Adrenal gland (tissue), 12 donors: ENCODE data around the gene ST7. TPM values are rescaled to one million over a fixed set of nuclear protein-coding genes. Genes with fewer than 3 reads are reported as not detected.

Source experiments
- DNase-seq, 7 donors: peaks; one replicate each; pipeline ENCODE4 v3.0.0-alpha.2; 2019 to 2020
- H3K27ac ChIP-seq, 5 donors: fragments of 200-600 bp; sonication (generic) in 4 of 5; 1 replicate in 3 of 5; 2 replicates in 2 of 5; pipeline versions ENCODE4 v1.5.1 to v1.8.0; 2016 to 2020; ENCODE audit warnings: mild to moderate bottlenecking in 1 of 5
- H3K27me3 ChIP-seq: fragments of 200-600 bp; 2 replicates; pipeline ENCODE4 v1.8.0; 2021
- H3K36me3 ChIP-seq, 2 donors: fragments of 200-600 bp; replicated peaks in 1 of 2; 1 replicate in 1 of 2; 2 replicates in 1 of 2; pipeline versions ENCODE4 v1.5.1 to v1.8.0; 2018 to 2022
- H3K4me1 ChIP-seq, 2 donors: fragments of 200-600 bp; replicated peaks in 1 of 2; 1 replicate in 1 of 2; 2 replicates in 1 of 2; pipeline versions ENCODE4 v1.5.1 to v1.8.0; 2018 to 2021
- H3K4me3 ChIP-seq, 4 donors: fragments of 200-600 bp; sonication (generic) in 3 of 4; one replicate each; pipeline ENCODE4 v1.5.1; 2016 to 2018
- H3K9me3 ChIP-seq, 3 donors: fragments of 200-600 bp; sonication (generic) in 1 of 3; replicated peaks in 1 of 3; 1 replicate in 2 of 3; 2 replicates in 1 of 3; pipeline versions ENCODE4 v1.5.1 to v1.8.0; 2016 to 2021
- CTCF ChIP-seq, 6 experiments: fragments of 450-650 bp in 4 of 6; fragments of 200-600 bp in 2 of 6; sonication (generic) in 1 of 6; IDR thresholded peaks; 1 replicate in 5 of 6; 2 replicates in 1 of 6; pipeline versions ENCODE4 v1.5.1 to v1.8.0; 2016 to 2021; ENCODE audit warnings: antibody characterized with exemption in 6 of 6, mild to moderate bottlenecking in 2 of 6, moderate library complexity in 1 of 6
- POLR2A ChIP-seq, 2 donors: fragments of 450-650 bp; IDR thresholded peaks; one replicate each; pipeline ENCODE4 v1.6.1; 2017; ENCODE audit warnings: antibody characterized with exemption in 2 of 2, mild to moderate bottlenecking in 2 of 2, moderate library complexity in 1 of 2
- WGBS, 4 donors: extraction: QIAGEN DNeasy Blood & Tissue Kit in 2 of 4; methylation state at CpG; one replicate each; pipeline versions ENCODE4 v1.1.5 to v1.1.7; 2013 to 2017; 5-methylcytosine and 5-hydroxymethylcytosine counted together
- intact Hi-C, 2 donors: fragments of 100-400 bp; cut with DNase I; formaldehyde crosslinking; loops; one replicate each; pipeline versions ENCODE4 v1.14.1 to v1.15.0; 2022 to 2023
- polyA plus RNA-seq, 3 donors: library from polyadenylated mRNA; stranded (reverse); fragments of 200-250 nt in 2 of 3; fragments of 350-450 nt in 1 of 3; fragmentation: Illumina TruSeq in 1 of 3; extraction: RNeasy Lipid Tissue Mini Kit (QIAGEN cat#74804) in 1 of 3; gene quantifications; one replicate each; pipeline ENCODE4 v1.2.3, GENCODE V29; 2013 to 2014
- total RNA-seq, 9 donors: library from RNA; depleted of rRNA in 4 of 9; stranded (reverse); fragments of >200 nt in 4 of 9; fragments of 120-200 nt in 1 of 9; fragmentation: NEBNext Ultra II Directional in 1 of 9; extraction: Animal tissue kit (Norgen Biotek cat#: 25700) in 1 of 9; gene quantifications; one replicate each; pipeline versions ENCODE4 v1.1.0 to v1.2.4, GENCODE V29; 2013 to 2023
- donor health status: healthy with polysubstance abuse.
- donor health status: Bipolar disorder and iron deficiency.
- donor health status: DM: yes; HTN: yes; CAD: no.
- donor health status: DM: no; HTN: no; CAD: no.
- donor health status: DM: no; HTN: no; CAD: no.
- donor health status: DM: yes; HTN: yes; CAD: no.

ST7 gene
- total and polyA plus RNA-seq, 12 donors = 15.7 to 69.9 (median 33.1) TPM

- WGBS, 4 donors = 60 to 66% (median 63%) methylated on average over 5 of the region's 5 CpGs
- Histone ChIP-seq H3K9me3 (no peaks in the 10 kb centered on the region), H3K4me1 (no peaks in the 10 kb centered on the region), H3K4me3 (no peak overlapping the region), H3K27ac (no peak overlapping the region), H3K27me3 (no peaks in the 10 kb centered on the region), H3K36me3 (no peaks in the 10 kb centered on the region)
- no peak for DNase-seq
- intact Hi-C loops = no loop called here
- TF ChIP-seq CTCF (IDR thresholded peaks at IDR 0.05) (no peak), POLR2A (IDR thresholded peaks at IDR 0.05) (no peak)
Measured at GRCh38 chr7:117269417-117269816, 316.1 kb downstream of the ST7 start.

DNA sequence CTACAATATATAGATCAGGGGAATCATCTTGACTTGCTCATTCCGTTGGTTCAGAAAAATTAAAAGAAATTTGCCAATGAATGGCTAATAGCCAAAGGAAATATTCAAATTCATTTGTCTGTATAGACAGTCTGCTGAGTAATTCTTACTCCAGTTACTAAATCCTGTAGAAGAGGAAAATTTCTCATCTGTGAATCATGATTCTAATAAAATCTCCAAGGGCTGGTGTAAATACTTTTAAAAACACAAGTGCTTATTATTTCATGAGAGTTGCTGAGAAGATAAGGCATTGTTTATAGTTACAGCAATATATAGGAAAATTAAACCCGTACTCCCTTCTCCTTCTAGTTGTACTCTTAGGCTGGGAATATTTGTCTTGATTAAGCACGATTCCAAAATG is 316.6 kb downstream of the ST7 start:
- no peak for DNase-seq
- H3K4me3 ChIP-seq = no peak overlapping the region
- WGBS, 4 donors = 66 to 78% (median 70%) methylated on average over 3 of the region's 3 CpGs
- no peaks in the 10 kb centered on the region for H3K27me3 ChIP-seq
- no peaks in the 10 kb centered on the region for H3K36me3 ChIP-seq
- intact Hi-C loops = no loop called here
- H3K4me1 ChIP-seq = no peaks in the 10 kb centered on the region
- TF ChIP-seq CTCF (IDR thresholded peaks at IDR 0.05) = no peak
- H3K27ac ChIP-seq = no peak overlapping the region
- no peaks in the 10 kb centered on the region for H3K9me3 ChIP-seq

- WGBS, 4 donors = 60 to 74% (median 67%) methylated on average over 9 of the region's 9 CpGs
- no peaks in the 10 kb centered on the region for H3K9me3 ChIP-seq
- intact Hi-C loops = no loop called here
- H3K36me3 ChIP-seq = no peaks in the 10 kb centered on the region
- H3K27me3 ChIP-seq = no peaks in the 10 kb centered on the region
- no peak overlapping the region for H3K27ac ChIP-seq
- H3K4me1 ChIP-seq = no peaks in the 10 kb centered on the region
- H3K4me3 ChIP-seq = no peak overlapping the region
- no peak for TF ChIP-seq CTCF (IDR thresholded peaks at IDR 0.05)
- no peak for TF ChIP-seq POLR2A (IDR thresholded peaks at IDR 0.05)
- DNase-seq = no peak
Measured at GRCh38 chr7:117270371-117270770, 317.1 kb downstream of the ST7 start.

DNA sequence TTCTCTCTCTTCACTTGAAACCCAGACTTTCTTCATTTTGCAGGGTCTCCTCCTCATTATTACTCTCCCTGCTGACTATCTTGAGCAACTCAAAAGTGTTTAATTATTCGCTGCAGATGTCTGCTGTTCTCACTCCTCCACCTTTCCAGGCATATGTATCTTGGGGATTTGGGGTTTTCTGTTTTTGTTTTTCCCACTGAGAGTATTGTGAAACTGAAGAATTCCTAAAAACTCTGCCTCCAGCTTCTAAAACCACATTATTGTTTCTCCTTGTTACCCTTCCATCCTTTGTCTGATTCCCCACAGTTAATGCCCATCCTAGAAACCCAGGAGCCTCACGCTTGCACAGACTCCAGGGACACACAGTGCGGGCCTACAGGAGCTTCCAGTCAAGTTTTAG is 318.3 kb downstream of the ST7 start:
- H3K4me1 ChIP-seq = no peaks in the 10 kb centered on the region
- WGBS, 4 donors = 79 to 88% (median 82%) methylated on average over 3 of the region's 3 CpGs
- no peak overlapping the region for H3K27ac ChIP-seq
- H3K4me3 ChIP-seq = no peak overlapping the region
- TF ChIP-seq POLR2A (IDR thresholded peaks at IDR 0.05) = no peak
- TF ChIP-seq CTCF (IDR thresholded peaks at IDR 0.05) = no peak
- intact Hi-C loops = no loop called here
- no peak for DNase-seq
- H3K9me3 ChIP-seq = no peaks in the 10 kb centered on the region
- H3K27me3 ChIP-seq = no peaks in the 10 kb centered on the region
- H3K36me3 ChIP-seq = no peaks in the 10 kb centered on the region
